HepG2 (cell line): Measurements from ENCODE around the gene DMPK. TPM values are rescaled to one million over a fixed set of nuclear protein-coding genes. Genes with fewer than 3 reads are reported as not detected.

ENCODE experiments used
- CEBPB ChIP-seq: IDR thresholded peaks from 2 replicates; pipeline ENCODE4 v1.6.1; 2011; ENCODE audit warnings: low read depth, low read length, improper control_type of control experiment, borderline replicate concordance
- ELF3 ChIP-seq: IDR thresholded peaks from 2 replicates; pipeline ENCODE4 v1.6.1; 2016; ENCODE audit warnings: missing genetic modification reagents, missing compliant biosample characterization
- FOXK1 ChIP-seq: sonication (generic); formaldehyde crosslinking; IDR thresholded peaks from 2 replicates; pipeline ENCODE4 v1.4.0; 2020; ENCODE audit warnings: low read depth, missing genetic modification reagents, borderline replicate concordance
- GATAD2A ChIP-seq: IDR thresholded peaks from 2 replicates; pipeline ENCODE4 v1.6.1; 2016
- HNF1B ChIP-seq: sonication (generic); formaldehyde crosslinking; IDR thresholded peaks from 2 replicates; pipeline ENCODE4 v1.5.1; 2020; ENCODE audit warnings: mild to moderate bottlenecking, moderate library complexity, missing genetic modification reagents
- MXD4 ChIP-seq: IDR thresholded peaks from 2 replicates; pipeline ENCODE4 v1.6.1; 2016; ENCODE audit warnings: mild to moderate bottlenecking, missing biosample characterization, missing genetic modification reagents
- POLR2G ChIP-seq: fragments of 200-400 bp; formaldehyde crosslinking; IDR thresholded peaks from 2 replicates; pipeline ENCODE4 v1.6.1; 2018; ENCODE audit warnings: mild to moderate bottlenecking, low read depth, low read length, moderate library complexity
- YEATS4 ChIP-seq: sonication (generic); formaldehyde crosslinking; IDR thresholded peaks from 2 replicates; pipeline ENCODE4 v1.4.0; 2020; ENCODE audit warnings: missing genetic modification reagents, borderline replicate concordance
- ZNF513 ChIP-seq: sonication (generic); formaldehyde crosslinking; conservative IDR thresholded peaks from 2 replicates; pipeline ENCODE4 v1.5.0; 2020; ENCODE audit warnings: missing genetic modification reagents
- ZNF781 ChIP-seq: sonication (generic); formaldehyde crosslinking; IDR thresholded peaks from 2 replicates; pipeline ENCODE4 v1.5.1; 2020; ENCODE audit warnings: borderline replicate concordance, mild to moderate bottlenecking, missing genetic modification reagents; ENCODE audit errors: not compliant biosample characterization
- ZSCAN30 ChIP-seq: sonication (generic); formaldehyde crosslinking; IDR thresholded peaks from 2 replicates; pipeline ENCODE4 v1.5.0; 2020; ENCODE audit warnings: mild to moderate bottlenecking, missing genetic modification reagents
- polyA plus RNA-seq, 8 experiments: library from polyadenylated mRNA; depleted of rRNA in 3 of 8; stranded (reverse) in 7 of 8; unstranded in 1 of 8; fragments of >200 nt; fragmentation: Illumina TruSeq in 4 of 8; extraction: Trizol in 4 of 8; gene quantifications; 2 replicates each; pipeline versions ENCODE4 v1.2.1 to v1.2.3, GENCODE V29; 2011 to 2016; ENCODE audit warnings: low read depth in 4 of 8, missing spikeins in 1 of 8, mixed read lengths in 1 of 8; ENCODE audit not compliant: insufficient read depth in 1 of 8
- total RNA-seq, 5 experiments: library from RNA; depleted of rRNA; stranded (reverse); fragments of >200 nt; fragmentation: Illumina TruSeq; extraction: Trizol; gene quantifications; 2 replicates each; pipeline ENCODE4 v1.2.3, GENCODE V29; 2016; ENCODE audit warnings: low read depth in 1 of 5
- TF ChIP-seq, protein P1 (sequence below): sonication (generic); formaldehyde crosslinking; IDR thresholded peaks from 2 replicates; pipeline ENCODE4 v1.4.0; 2020; ENCODE audit warnings: missing genetic modification reagents, borderline replicate concordance
- TF ChIP-seq, protein P2 (sequence below), 2 experiments: sonication (generic) in 1 of 2; formaldehyde crosslinking in 1 of 2; IDR thresholded peaks; 2 replicates each; pipeline versions ENCODE4 v1.6.1 to v1.9.0; 2014 to 2022; ENCODE audit warnings: antibody characterized with exemption in 1 of 2, borderline replicate concordance in 1 of 2, inconsistent platforms in 1 of 2, low read depth in 1 of 2, missing genetic modification reagents in 1 of 2
- TF ChIP-seq, protein P3 (sequence below): IDR thresholded peaks from 2 replicates; pipeline ENCODE4 v1.6.1; 2012; ENCODE audit warnings: inconsistent platforms

The DMPK gene
- total and polyA plus RNA-seq, 2 of the 13 experiments (the other 11 are each of a cell fraction or from before 2014, with no cell fraction given) = 5.3 to 8.8 TPM

- TF ChIP-seq CEBPB (peak; percentile 27; the same call in 1 of the 2 replicates), ZSCAN30 (CRISPR knock-in tag) (no peak), FOXK1 (CRISPR knock-in tag) (peak; percentile 56; the same call in 1 of the 2 replicates), ELF3 (peak; percentile 18; the same call in 1 of the 2 replicates), HNF1B (CRISPR knock-in tag) (0 out of 2 replicates have a peak, but pooled peaks have one; percentile 11), POLR2G (peak; percentile 12; the same call in 1 of the 2 replicates), MXD4 (CRISPR knock-in tag) (peak; percentile 42; the same call in 1 of the 2 replicates), ZNF781 (CRISPR knock-in tag) (peak; percentile 6), YEATS4 (CRISPR knock-in tag) (0 out of 2 replicates have a peak, but pooled peaks have one; percentile 13), GATAD2A (CRISPR knock-in tag) (peak; percentile 42), ZNF513 (CRISPR knock-in tag) (no peak)
- TF ChIP-seq, protein P1, sequence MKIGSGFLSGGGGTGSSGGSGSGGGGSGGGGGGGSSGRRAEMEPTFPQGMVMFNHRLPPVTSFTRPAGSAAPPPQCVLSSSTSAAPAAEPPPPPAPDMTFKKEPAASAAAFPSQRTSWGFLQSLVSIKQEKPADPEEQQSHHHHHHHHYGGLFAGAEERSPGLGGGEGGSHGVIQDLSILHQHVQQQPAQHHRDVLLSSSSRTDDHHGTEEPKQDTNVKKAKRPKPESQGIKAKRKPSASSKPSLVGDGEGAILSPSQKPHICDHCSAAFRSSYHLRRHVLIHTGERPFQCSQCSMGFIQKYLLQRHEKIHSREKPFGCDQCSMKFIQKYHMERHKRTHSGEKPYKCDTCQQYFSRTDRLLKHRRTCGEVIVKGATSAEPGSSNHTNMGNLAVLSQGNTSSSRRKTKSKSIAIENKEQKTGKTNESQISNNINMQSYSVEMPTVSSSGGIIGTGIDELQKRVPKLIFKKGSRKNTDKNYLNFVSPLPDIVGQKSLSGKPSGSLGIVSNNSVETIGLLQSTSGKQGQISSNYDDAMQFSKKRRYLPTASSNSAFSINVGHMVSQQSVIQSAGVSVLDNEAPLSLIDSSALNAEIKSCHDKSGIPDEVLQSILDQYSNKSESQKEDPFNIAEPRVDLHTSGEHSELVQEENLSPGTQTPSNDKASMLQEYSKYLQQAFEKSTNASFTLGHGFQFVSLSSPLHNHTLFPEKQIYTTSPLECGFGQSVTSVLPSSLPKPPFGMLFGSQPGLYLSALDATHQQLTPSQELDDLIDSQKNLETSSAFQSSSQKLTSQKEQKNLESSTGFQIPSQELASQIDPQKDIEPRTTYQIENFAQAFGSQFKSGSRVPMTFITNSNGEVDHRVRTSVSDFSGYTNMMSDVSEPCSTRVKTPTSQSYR = peak; percentile 36; the same call in 1 of the 2 replicates
- TF ChIP-seq, protein P2, sequence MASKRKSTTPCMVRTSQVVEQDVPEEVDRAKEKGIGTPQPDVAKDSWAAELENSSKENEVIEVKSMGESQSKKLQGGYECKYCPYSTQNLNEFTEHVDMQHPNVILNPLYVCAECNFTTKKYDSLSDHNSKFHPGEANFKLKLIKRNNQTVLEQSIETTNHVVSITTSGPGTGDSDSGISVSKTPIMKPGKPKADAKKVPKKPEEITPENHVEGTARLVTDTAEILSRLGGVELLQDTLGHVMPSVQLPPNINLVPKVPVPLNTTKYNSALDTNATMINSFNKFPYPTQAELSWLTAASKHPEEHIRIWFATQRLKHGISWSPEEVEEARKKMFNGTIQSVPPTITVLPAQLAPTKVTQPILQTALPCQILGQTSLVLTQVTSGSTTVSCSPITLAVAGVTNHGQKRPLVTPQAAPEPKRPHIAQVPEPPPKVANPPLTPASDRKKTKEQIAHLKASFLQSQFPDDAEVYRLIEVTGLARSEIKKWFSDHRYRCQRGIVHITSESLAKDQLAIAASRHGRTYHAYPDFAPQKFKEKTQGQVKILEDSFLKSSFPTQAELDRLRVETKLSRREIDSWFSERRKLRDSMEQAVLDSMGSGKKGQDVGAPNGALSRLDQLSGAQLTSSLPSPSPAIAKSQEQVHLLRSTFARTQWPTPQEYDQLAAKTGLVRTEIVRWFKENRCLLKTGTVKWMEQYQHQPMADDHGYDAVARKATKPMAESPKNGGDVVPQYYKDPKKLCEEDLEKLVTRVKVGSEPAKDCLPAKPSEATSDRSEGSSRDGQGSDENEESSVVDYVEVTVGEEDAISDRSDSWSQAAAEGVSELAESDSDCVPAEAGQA (IDR thresholded peaks at IDR 0.05; ENCODE audit: low read depth) = no peak
- TF ChIP-seq, protein P2 (CRISPR knock-in tag; IDR thresholded peaks at IDR 0.05; ENCODE audit: borderline replicate concordance) = 0 out of 2 replicates have a peak, but pooled peaks have one; percentile 1
- TF ChIP-seq, protein P3, sequence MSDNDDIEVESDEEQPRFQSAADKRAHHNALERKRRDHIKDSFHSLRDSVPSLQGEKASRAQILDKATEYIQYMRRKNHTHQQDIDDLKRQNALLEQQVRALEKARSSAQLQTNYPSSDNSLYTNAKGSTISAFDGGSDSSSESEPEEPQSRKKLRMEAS = peak; percentile 51; the same call in 1 of the 2 replicates
These were observed 14.8 kb downstream of the DMPK start (continued) for GRCh38 chr19:45767410-45767880.
